GM21529 (cell line): Measurements from ENCODE around the gene RAB1A.
"Not testable (repeated sequence)": the region's sequence is repeated elsewhere in the genome, so short reads cannot be mapped to it uniquely, and the experiment has no call there.

Source experiments
- ATAC-seq: cut with Tn5 transposase; IDR thresholded peaks from one replicate; pipeline ENCODE4 v1.9.1; 2021; ENCODE audit not compliant: unreplicated experiment

RAB1A gene

GRCh38 chr2:65137197-65137775 is 7.4 kb upstream of the RAB1A start:
- ATAC-seq, result no peak

DNA sequence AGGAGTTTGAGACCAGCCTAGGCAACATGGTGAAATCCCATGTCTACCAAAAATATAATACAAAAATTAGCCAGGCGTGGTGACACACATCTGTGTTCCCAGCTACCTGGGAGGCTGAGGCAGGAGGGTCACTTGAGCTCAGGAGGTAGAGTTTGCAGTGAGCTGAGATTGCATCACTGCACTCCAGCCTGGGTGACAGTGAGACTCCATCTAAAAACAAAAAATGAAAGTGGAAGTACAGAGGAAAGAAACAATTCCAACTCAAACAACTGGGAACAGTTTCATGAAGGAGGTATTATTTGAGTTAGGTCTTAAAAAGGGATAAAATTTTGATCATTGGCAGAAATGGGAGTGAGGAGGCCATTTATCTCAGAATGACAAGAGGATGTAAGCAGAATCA is 6.3 kb upstream of the RAB1A start:
- ATAC-seq, result no peak

GRCh38 chr2:65134158-65134557 is 4.3 kb upstream of the RAB1A start:
- no peak for ATAC-seq

- ATAC-seq, result no peak
Observed at GRCh38 chr2:65133626-65134025, 3.7 kb upstream of the RAB1A start.

DNA sequence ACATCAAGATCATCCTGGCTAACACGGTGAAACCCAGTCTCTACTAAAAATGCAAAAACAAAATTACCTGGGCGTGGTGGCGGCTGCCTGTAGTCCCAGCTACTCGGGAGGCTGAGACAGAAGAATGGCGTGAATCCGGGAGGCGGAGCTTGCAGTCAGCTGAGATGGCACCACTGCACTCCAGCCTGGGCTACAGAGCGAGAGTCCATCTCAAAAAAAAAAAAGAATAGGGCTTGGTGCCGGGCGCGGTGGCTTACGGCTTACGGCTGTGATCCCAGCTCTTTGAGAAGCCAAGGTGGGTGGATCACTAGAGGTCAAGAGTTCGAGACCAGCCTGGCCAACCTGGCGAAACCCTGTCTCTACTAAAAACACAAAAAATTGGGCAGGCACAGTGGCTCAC is 3.0 kb upstream of the RAB1A start:
- ATAC-seq, result not testable (repeated sequence)

GRCh38 chr2:65130664-65131175 is 814 bp upstream of the RAB1A start:
- peak; percentile 28 for ATAC-seq

DNA sequence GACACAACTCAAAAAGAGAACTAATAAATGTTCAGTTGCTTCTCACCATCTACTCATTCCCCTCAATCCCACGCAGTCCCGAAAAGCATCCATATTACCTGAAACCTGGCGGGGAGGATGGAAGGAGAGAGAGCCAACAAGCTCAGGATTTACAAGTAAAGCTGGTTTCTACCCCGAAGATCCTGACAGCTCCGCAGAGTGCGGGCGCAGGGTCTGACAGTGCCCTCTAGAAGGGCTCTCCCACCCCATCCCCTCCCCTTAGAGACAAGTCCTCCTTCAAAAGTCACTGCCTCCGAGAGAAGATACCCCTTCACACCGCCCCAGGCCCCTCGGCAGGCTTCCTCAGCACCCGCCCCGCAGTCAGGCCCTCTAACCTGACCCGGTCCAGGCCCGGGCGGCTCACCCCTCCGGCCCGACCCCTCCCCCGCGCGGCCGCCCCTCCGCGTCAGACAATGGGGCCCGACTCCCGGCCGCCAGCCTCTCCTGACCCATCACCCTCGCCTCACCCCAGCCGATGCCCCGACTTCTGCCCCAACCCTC is 550 bp downstream of the RAB1A start:
- no peak for ATAC-seq

DNA sequence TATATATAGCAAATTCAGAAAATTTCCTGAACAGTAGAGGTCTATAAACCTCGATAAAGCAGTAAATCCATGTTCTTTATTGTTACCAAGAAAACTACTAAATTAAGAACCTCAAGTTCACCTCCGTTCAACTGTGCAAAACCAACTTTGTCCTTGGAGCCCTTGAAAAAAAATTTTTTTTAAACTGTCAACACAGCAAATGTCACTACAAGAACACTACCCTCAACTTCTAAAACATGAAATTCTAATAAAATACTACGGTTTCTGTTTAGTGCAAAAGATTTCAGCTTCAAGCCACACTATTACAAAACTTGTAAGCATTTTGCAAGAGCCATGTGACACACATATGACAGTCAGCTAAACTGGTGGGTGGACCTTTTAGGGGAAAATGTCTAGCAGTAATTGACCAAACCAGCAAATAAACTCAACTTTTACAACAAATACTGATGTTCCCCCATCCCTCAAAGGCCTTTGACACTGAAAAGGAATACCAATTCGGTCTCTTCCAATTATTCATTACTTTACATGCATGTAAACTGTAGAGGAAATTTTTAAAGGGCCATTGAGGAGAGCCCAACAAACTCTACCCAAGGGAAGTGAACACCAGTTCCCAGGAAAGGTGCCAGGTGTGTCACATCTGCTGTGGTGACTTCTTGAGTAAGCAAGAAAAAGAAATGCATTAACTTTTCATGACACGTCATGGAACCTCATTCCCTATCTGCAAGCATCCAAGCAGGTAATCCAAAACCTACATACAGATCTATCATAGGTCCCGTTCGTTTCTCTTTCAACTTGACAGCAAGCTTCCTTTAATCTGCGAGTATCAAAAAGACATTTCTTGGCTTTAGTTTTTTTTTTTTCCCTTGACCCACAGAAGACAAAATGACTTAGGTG is 1.4 kb downstream of the RAB1A start:
- no peak for ATAC-seq

DNA sequence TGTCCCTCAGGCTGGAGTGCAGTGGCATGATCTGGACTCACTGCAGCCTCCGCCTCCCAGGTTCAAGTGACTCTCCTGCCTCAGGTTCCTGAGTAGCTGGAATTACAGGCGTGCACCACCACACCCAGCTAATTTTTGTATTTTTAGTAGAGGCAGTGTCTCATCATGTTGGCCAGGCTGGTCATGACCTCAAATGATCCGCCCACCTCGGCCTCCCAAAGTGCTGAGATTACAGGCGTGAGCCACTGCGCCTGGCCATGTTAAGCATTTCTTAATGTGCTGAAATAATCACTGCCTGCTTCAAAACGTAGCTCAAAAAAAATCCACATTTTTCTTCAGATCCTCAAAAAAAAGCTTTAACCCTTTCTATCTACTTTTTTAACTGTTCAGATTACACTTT is 4.4 kb downstream of the RAB1A start:
- not testable (repeated sequence) for ATAC-seq

GRCh38 chr2:65122313-65122712 is 7.6 kb downstream of the RAB1A start:
- ATAC-seq, result no peak

DNA sequence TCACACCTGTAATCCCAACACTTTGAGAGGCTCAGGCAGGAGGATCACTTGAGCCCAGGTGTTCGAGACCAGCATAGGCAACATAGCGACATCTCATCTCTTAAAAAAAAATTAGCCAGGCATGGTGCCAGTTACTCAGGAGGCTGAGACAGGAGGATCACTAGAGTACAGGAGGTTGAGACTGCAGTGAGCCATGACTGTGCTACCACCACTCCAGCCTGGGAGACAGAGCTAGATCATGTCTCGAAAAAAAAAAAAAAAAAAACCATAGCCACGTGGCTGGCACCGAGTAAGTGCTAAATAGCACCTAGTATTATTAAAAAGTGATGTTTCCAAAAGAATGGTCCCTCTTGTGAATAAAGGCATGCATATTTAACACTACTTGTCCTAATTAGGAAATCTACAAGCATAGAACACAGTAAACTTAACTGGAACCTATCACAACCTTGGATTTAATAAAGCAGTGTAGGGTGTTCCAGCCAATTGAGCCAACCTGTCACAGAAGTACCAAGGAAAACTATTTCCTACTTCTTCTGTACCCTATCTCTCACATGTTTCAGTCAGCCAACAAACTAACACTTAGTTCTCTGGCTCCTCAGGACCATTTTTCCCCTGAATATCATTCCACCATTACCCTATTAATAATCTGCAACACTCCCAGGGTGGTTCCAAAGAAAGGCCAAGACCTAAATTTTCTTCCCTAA is 8.8 kb downstream of the RAB1A start:
- ATAC-seq, result no peak

DNA sequence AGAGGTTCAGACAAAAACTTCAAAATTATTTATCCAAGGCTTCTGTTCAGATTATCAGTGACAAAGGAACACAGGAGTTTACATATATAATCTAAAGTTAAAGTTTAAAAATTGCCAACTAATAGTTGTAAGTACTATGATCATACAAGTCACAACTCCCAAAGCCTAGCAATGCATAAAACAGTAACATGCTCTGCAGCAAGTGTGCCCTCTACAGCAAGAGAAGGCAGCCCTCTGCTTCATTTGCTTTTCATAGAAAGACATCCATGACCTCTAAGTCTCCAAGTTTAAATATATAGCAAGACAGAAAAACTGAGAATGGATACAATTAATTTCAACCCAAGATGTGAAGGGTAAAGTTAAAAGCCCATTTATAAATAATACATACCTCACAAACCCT is 13.3 kb downstream of the RAB1A start:
- ATAC-seq, result no peak

DNA sequence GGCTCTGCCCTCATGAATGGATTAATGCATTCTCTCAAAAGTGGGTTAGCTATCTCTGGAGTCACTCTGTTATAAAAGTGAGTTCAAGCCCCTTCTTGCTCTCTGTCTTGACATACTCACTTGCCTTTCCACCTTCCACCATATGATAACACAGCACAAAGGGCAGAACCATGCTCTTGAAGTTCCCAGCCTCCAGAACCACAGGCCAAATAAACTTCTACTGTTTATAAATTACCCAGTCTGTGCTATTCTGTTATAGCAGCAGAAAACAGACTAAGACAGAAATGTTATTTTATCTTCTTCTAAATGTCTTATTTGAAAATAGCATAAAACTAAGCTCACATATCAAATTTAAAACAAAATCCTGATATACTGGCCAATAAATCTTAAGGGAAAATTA is 15.0 kb downstream of the RAB1A start:
- ATAC-seq, result no peak

DNA sequence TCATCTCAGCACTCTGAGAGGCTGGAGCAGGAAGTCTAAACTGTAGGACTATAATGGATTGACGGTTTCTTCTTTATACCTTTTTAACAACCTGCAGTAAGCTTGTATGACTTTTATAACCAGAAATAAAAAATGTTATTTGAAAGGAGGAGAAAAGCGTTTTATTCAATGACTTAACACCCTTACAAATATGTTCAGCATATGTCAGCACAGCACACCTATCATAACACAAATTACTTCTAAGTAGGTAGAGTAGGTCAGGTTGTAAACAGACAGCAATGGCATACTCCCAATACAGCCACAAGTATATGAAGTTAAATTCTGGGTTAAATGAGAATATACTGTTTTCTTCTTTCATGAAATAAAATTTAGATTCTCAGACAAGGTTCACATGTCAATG is 16.1 kb downstream of the RAB1A start:
- no peak for ATAC-seq

DNA sequence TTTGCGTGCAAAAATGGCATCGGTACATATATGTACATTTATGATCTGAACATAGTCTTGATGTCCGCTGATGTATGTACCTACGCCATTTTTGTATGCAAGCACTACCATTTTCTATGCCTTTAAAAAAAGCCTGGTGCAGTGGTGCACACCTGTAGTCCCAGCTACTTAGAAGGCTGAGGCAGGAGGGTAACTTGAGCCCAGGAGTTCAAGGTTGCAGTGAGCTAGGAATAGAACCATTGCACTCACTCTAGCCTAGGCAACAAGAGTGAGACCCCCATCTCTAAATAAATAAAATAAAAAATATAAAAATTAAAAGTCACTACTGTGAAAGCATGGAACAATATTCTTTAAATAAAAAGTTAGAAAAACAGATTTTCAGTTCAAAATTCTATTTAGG is 16.7 kb downstream of the RAB1A start:
- ATAC-seq, result no peak

- no peak for ATAC-seq
Observed at GRCh38 chr2:65112633-65113032, 17.3 kb downstream of the RAB1A start.

DNA sequence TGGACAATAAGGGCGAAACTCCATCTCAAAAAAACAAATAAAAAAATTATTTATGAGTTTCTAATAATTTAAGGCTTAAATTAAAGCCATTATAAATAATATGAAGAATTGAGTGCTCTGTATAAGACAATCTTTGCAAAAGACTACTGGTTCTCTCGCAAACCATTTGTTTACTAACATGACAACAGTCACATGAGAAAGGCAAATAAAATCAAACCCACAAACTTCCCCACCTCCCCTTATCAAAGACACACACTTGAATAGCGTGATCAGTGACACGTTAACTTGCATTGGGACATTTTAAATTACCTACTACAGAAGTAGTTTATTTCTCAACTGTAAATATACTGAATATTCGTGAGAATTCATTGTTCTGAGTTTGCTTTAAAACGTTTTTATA is 21.1 kb downstream of the RAB1A start:
- no peak for ATAC-seq

- ATAC-seq, result no peak
Observed at GRCh38 chr2:65107530-65107929, 22.4 kb downstream of the RAB1A start.

DNA sequence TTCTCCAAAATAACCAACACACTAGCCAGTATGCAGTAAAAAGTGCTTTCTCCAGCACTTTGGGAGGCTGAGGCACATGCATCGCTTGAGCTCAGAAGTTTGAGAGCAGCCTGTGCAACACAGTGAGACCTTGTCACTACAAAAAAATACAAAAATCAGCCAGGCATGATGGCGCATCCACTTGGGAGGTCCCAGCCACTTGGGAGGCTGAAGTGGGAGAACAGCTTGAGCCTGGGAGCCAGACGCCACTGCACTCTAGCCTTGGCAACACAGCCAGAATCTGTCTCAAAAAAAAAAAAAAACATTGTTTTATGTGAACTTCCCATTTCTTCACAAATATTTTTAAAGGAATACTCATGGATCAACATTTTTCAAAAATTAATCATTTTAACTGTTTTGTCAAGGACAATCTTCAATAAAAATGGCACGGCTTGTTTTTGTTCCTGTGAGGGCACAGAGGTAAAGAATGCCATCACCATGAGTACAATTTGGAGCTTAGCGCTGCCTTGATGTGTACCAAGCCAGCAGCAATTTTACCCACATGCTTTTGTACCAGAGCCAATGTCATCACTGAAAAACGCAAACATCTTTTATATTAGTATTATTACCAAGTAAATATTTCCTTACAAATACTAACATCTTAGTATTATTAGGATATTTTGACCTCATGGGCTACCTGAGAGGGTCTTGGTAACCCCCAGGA is 26.7 kb downstream of the RAB1A start:
- no peak for ATAC-seq

- no peak for ATAC-seq
Observed at GRCh38 chr2:65101071-65101470, 28.8 kb downstream of the RAB1A start.

- no peak for ATAC-seq
Observed at GRCh38 chr2:65098741-65099140, 31.2 kb downstream of the RAB1A start.
